GM12891 (cell line): Measurements from ENCODE around the gene VPS18.

Experiments
- POLR2A ChIP-seq: IDR thresholded peaks from 2 replicates; pipeline ENCODE4 v1.6.1; 2011; ENCODE audit warnings: low read depth, low read length, control low read depth
- POLR2AphosphoS5 ChIP-seq: IDR thresholded peaks from 2 replicates; pipeline ENCODE4 v1.6.1; 2011; ENCODE audit warnings: low read depth, low read length, control low read depth
- SPI1 ChIP-seq: IDR thresholded peaks from 2 replicates; pipeline ENCODE4 v1.6.1; 2011; ENCODE audit warnings: low read depth, low read length, control low read depth
- TAF1 ChIP-seq: IDR thresholded peaks from 2 replicates; pipeline ENCODE4 v1.6.1; 2011; ENCODE audit warnings: low read depth, low read length, control low read depth

GRCh38 chr15:40911141-40911540 lies 16.9 kb downstream of the VPS18 start:
- TF ChIP-seq POLR2A (no peak), TAF1 (no peak), SPI1 (no peak), POLR2AphosphoS5 (no peak)
